Hematopoietic multipotent progenitor cell treated with erythropoietin and hydrocortisone succinate and interleukin-3 and kit ligand, for 6 days (in vitro differentiated cells): Measurements from ENCODE around the gene DNPH1.

Experiments used
- DNase-seq: peaks from one replicate; pipeline ENCODE4 v3.0.0-alpha.2; 2015

The DNPH1 gene

DNA sequence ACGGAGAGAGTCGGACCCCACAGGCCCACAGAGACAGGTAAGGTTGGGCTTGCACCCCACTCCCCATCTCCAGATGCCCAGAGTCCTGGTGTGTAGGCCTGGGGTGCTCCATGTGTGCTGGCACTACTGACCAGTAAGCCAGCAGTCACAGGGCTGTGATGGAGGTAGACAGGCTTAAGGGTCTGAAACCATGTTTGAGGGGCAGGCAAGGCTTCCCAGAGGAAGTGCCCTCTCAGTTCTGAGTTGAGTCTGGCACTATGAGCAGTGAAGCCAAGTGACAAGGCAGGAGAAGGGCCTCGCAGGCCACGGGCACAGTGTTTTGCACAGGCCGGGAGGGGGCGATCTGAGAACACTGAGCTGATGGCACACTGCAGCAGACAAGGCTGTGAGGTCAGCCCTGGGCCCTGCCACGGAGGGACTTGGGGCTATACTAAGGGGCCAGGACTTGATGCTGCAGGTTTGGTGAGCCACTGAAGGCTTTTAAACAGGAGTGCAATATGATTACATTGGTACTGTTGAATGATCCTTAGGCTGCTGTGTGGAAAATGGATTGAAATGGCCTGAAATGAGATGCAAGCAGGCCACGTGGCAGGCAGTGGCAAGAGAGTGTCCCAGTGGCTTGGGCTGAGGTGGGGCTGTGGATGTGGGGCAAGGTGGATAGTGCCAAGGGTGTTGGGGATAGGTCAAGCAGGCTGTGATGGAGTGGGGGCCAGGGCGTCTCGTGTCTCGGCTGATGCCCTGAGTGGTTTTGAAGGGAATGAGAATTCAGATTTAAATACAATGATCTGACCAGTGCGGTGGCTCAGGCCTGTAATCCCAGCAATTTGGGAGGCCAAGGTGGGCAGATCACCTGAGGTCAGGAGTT, 34.3 kb upstream of the DNPH1 start:
- DNase-seq, result peak; percentile 87

DNA sequence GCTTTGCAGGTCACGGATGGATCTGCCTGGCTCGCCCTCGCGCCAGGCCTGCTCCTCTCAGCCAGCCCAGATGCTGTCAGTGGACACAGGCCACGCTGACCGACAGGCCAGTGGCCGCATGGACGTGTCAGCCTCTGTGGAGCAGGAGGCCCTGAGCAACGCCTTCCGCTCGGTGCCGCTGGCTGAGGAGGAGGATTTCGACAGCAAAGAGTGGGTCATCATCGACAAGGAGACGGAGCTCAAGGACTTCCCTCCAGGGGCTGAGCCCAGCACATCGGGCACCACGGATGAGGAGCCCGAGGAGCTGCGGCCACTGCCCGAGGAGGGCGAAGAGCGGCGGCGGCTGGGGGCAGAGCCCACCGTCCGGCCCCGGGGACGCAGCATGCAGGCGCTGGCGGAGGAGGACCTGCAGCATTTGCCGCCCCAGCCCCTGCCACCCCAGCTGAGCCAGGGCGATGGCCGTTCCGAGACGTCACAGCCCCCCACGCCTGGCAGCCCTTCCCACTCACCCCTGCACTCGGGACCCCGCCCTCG, 33.6 kb upstream of the DNPH1 start:
- no peak for DNase-seq

DNA sequence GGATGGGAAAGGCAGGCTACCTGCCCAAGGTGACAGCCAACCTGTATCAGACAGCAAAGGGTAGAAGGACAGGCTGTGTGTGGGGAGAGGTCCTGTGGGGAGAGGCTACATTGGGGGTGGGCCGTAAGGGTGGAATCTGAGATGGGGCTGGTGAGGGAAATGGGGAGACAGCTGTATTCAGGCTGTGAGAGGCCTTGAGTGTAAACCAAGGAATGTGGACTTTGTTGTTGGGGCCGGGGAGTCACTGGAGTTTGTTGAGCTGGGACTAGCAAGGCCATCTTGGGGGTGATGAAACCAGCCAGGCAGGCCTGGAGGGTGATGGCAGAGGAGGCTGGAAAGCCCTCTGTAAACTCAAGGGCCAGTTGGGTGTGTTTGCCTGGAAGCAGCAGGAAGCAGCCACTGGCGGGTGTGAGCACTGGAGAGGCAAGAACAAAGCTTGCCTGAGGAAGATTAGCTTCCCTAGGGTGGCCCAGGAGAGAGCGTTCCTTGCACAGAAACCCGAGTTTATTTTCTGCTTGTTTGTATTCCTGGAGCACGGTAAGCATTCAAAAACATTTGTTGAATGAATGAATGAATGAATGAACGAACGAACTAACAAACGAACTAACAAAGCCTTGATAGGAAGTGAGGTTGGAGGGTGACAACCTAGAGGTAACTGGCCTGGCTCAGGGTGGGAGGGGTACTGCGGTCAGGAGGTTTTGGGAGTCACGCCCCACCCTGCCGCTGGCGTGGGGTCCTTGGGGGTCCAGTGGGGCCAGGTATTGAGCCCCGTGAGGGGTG, 32.9 kb upstream of the DNPH1 start:
- no peak for DNase-seq

DNA sequence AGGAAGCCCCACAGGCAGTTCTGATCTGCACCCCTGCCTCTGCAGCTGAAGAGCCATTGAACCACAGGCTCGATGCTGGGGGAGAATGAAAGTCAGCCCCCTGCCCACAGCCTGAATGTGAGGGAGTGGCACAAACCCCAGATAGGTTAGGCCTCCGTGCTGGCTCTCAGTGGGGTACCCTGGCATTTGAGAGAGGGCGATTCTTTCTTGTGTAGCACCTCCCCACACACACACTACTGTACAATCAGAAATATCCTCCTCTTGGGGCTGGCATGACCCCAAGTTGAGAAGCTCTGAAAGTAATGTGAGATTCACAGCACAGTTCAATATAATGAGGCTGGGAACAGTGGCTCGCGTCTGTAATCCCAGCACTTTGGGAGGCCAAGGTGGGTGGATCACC, 31.9 kb upstream of the DNPH1 start:
- DNase-seq, result no peak

GRCh38 chr6:43260791-43261190, 31.5 kb upstream of the DNPH1 start:
- DNase-seq, result no peak

GRCh38 chr6:43258807-43259686, 29.8 kb upstream of the DNPH1 start:
- DNase-seq, result no peak

- DNase-seq, result no peak
Measured at GRCh38 chr6:43258180-43258579, 28.9 kb upstream of the DNPH1 start.

DNA sequence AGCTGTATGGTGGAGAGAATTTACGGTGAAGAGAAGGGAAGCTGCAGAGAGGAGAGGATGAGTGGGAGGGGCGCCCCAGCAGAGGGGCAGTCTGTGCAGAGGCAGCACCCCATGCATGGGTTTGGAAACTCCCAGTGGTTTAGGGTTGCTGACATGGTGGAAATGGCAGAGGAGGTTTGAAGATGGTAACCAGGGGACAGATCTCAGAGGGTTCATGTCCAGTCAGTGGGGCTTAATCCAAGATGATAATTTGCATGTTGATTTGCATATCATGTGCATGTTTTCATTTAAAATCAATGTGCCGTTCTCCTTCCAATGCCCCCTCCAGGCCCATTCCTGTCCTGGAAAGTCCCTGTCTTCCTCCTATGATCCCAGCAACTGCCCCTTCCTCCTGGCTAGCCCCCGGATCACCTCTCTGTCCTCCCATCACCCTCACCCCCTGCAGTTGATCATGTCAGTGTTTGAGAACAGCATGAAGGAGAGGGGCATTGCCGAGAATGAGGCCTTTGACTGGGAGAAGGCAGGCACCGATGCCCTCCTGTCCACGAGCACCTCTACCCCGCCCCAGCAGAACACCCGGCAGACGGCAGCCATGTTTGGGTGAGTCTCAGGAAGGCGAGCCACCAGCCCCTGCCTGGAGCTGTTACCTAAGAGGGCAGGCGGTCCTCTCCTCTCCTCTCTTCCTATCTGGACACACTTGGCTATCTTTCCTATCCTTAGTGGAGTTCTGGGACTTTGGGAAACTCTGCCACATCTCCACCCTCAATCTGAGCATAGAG, 28.3 kb upstream of the DNPH1 start:
- no peak for DNase-seq

- DNase-seq, result no peak
Measured at GRCh38 chr6:43256670-43257366, 27.5 kb upstream of the DNPH1 start.

DNA sequence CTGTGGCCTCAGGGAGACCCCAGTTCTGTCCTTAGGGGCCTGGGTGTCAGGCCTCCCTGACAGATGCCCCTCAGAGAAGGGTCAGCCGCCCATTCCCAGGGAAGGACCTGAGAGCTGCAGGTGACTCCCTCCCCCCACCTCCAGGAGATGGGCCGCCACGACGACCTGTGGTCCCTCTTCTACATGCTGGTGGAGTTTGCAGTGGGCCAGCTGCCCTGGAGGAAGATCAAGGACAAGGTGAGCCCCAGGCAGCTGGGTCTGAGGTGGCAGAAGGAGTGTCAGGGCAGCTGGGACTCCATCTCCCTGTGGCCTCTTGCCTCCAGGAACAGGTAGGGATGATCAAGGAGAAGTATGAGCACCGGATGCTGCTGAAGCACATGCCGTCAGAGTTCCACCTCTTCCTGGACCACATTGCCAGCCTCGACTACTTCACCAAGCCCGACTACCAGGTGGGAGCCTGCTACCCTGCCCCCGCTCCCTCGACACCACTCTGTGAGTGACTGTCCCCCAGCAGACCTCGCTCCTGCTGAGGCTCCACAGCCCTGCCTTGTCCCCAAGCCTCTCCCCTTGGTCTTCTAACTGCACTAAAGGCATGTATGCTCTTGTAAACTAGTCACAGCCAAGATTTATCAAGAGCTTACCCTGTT, 26.2 kb upstream of the DNPH1 start:
- DNase-seq, result no peak

DNA sequence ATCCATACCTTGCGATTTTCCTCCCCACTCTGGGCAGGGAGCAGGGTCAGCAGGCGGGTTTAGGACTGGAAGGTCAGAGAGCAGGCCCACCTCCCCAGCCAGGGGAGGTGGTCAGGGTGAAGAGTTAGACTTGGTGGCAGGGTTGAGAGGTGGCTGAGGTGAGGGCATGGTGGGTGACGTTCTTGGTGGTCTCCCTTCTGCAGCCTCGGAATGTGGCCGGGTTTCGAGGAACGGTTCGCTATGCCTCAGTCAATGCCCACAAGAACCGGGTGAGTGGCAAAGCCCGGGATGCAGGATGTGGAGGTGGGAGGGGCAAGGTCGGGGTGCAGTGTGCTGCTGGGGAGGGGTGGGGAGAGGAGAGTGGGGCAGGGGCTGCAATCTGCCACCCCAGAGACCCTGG, 25.6 kb upstream of the DNPH1 start:
- no peak for DNase-seq

DNA sequence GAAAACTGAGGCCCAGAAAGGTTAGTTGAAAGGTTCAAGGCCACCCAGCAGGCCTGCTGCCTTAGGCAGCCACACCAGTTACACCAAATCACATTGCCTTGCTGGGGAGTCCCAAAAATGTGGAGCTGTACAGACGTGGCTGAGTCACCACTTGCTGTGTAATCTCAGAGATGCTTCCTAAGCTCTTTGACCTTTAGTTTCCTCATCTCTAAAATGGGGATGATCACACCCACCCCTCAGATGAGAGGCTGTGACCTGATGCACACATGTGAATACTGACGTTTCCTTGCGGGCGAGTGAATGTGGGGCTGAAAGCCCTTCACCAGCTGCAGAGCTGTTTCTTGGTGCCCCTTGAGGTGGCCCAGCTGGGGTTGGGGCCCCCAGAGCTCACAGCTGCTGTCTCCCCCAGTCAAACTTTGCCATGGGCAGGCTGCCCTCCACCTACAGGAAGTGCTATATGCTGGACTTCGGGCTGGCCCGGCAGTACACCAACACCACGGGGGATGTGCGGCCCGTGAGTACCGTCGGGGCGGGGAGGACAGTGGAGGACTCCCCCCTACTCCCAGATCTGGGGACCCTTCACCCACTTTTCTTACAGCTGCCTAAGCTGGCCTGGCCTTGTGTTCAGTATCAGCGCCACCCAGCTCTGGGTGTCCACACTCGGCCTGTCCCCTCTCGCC, 25.0 kb upstream of the DNPH1 start:
- no peak for DNase-seq

DNA sequence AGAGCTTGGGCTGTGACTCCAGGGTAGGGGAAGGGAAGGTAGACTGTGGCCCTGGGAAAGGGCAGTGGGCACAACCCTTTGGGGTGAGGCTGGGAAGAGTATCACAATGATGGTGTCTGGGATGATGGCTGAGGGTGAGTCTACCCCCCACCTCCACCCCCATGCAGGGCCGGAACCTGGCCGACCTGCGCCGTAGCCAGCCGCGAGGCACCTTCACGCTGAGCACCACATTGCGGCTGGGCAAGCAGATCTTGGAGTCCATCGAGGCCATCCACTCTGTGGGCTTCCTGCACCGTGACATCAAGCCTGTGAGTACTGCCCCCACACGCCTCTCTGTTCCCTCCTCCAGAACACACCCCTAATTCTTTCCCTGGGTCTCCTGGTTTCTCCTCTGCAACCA, 24.1 kb upstream of the DNPH1 start:
- no peak for DNase-seq

DNA sequence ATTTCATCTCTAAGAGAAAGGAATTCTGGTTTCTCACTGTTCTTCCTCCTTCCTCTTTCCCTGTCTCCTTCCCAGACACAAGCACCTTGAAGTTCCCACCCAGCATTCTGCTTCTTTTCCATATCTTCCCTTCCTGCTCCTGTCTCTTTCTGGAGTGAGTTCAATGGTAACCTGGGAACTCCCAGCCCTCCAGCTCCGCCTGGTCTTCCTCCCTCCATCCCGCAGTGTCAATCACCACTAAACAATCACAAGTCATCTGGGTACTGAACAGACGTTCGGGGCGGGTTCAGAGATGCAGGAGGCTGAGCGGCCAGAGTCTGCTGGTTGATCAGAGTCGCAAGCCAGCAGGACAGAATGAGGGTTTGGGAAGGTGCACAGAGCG, 21.7 kb upstream of the DNPH1 start:
- DNase-seq, result no peak

- no peak for DNase-seq
Measured at GRCh38 chr6:43248791-43249190, 19.5 kb upstream of the DNPH1 start.

DNA sequence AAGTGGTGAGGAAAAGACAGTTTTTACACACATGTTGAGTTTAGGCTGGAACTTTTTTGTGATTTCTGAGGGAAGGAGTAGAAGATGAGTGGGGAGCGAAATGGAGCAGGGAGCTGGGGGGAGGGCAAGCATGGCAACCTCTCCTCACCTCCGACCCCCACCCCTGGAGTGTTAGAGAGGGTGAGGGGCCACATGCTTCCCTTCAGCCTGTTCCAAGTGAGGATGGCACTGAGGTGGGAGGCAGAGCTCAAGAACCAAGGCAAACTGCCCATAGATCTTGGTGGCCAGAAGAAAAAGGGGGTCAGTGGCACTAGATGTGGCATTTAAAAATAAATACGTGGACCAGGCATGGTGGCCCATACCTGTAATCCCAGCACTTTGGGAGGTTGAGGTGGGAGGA, 18.8 kb upstream of the DNPH1 start:
- no peak for DNase-seq

- peak; percentile 86 for DNase-seq
Measured at GRCh38 chr6:43247114-43247999, 18.1 kb upstream of the DNPH1 start.

DNA sequence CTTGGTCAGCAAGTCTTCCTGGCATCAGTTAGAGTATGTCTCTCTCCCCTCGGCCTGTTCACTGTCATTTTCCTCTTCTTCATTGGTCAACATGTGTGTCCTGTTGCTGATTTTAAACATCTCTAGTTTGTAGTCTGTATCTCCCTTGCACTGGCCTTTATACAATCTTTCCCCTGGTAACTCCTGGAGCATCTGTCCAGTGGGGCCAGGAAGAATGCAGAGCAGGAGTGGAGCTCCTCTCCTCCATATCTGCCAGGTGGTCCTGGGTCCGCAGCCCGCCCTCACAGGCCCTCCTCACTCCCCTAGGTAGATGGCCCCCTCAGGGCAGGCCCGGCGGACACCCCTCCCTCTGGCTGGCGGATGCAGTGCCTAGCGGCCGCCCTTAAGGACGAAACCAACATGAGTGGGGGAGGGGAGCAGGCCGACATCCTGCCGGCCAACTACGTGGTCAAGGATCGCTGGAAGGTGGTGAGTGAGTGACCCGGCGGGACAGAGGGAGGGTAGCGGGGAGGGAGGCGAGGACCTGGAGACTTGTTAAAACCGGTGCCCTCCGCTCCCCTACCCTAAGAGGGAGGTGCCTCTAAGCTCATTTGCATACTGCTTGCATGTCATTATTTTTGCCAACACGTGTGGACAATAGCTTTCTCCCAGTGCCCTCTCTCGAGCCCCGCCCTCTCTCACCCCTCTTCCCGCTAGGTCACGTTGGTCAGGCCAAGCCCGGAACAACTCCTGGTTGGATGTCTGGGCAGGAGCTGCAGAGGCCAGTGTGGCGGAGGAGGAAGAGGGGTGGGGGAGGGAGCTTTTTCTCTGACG, 17.2 kb upstream of the DNPH1 start:
- peak; percentile 67 for DNase-seq
